BE2C (cell line): Measurements from ENCODE around the gene MINPP1.
"Not testable (repeated sequence)": the region's sequence is repeated elsewhere in the genome, so short reads cannot be mapped to it uniquely, and the experiment has no call there.

Experiments used
- DNase-seq: peaks from one replicate; pipeline ENCODE4 v3.0.0-alpha.2; 2020
- H3K27me3 ChIP-seq: fragments of 250-450 bp; sonication (Bioruptor Pico); 2 replicates; pipeline ENCODE4 v1.5.1; 2020; ENCODE audit warnings: mild to moderate bottlenecking
- H3K36me3 ChIP-seq: fragments of 250-450 bp; sonication (Bioruptor Pico); 2 replicates; pipeline ENCODE4 v1.5.1; 2020; ENCODE audit warnings: mild to moderate bottlenecking
- H3K4me1 ChIP-seq: fragments of 250-450 bp; sonication (Bioruptor Pico); 2 replicates; pipeline ENCODE4 v1.5.1; 2020
- H3K4me3 ChIP-seq: 2 replicates; pipeline ENCODE4 v1.5.1; 2011; ENCODE audit warnings: low read depth, low read length
- H3K9me3 ChIP-seq: fragments of 250-450 bp; sonication (Bioruptor Pico); 2 replicates; pipeline ENCODE4 v1.5.1; 2020
- CTCF ChIP-seq: IDR thresholded peaks from 2 replicates; pipeline ENCODE4 v1.5.1; 2012; ENCODE audit warnings: mild to moderate bottlenecking, low read depth, low read length

Gene MINPP1

GRCh38 chr10:87590705-87591588, 86.3 kb downstream of the MINPP1 start:
- no peak for DNase-seq
- Histone ChIP-seq H3K4me1 (no peaks in the 10 kb centered on the region), H3K36me3 (no peaks in the 10 kb centered on the region)

GRCh38 chr10:87591589-87591886, 86.8 kb downstream of the MINPP1 start:
- Histone ChIP-seq H3K9me3 (no peaks in the 10 kb centered on the region), H3K4me1 (no peaks in the 10 kb centered on the region), H3K4me3 (no peak overlapping the region), H3K27me3 (no peaks in the 10 kb centered on the region), H3K36me3 (no peaks in the 10 kb centered on the region)
- no peak for DNase-seq
- TF ChIP-seq CTCF = no peak

More at GRCh38 chr10:87590705-87591588, 86.3 kb downstream of the MINPP1 start:
- Histone ChIP-seq H3K4me3 (no peak overlapping the region), H3K9me3 (no peaks in the 10 kb centered on the region), H3K27me3 (no peaks in the 10 kb centered on the region)
- no peak for TF ChIP-seq CTCF

- not testable (repeated sequence) for DNase-seq, H3K36me3 ChIP-seq, H3K4me1 ChIP-seq, H3K4me3 ChIP-seq, H3K9me3 ChIP-seq, H3K27me3 ChIP-seq
These were observed 88.2 kb downstream of the MINPP1 start for GRCh38 chr10:87592920-87593319.

GRCh38 chr10:87593702-87594101, 89.0 kb downstream of the MINPP1 start:
- no peaks in the 10 kb centered on the region for H3K27me3 ChIP-seq
- no peak for DNase-seq
- H3K9me3 ChIP-seq = no peaks in the 10 kb centered on the region
- H3K4me1 ChIP-seq = no peaks in the 10 kb centered on the region
- no peak overlapping the region for H3K4me3 ChIP-seq
- no peak for TF ChIP-seq CTCF
- no peaks in the 10 kb centered on the region for H3K36me3 ChIP-seq

GRCh38 chr10:87594181-87594580, 89.5 kb downstream of the MINPP1 start:
- no peaks in the 10 kb centered on the region for H3K36me3 ChIP-seq
- H3K4me3 ChIP-seq = no peak overlapping the region
- DNase-seq = no peak
- no peaks in the 10 kb centered on the region for H3K4me1 ChIP-seq
- TF ChIP-seq CTCF = no peak
- H3K27me3 ChIP-seq = no peaks in the 10 kb centered on the region
- H3K9me3 ChIP-seq = no peaks in the 10 kb centered on the region

GRCh38 chr10:87594864-87595263, 90.2 kb downstream of the MINPP1 start:
- Histone ChIP-seq H3K27me3 (no peaks in the 10 kb centered on the region), H3K4me3 (no peak overlapping the region), H3K9me3 (no peaks in the 10 kb centered on the region), H3K4me1 (no peaks in the 10 kb centered on the region), H3K36me3 (no peaks in the 10 kb centered on the region)
- no peak for DNase-seq
- TF ChIP-seq CTCF = no peak
